ENCODE results near the gene DHRS7B. TPM values are rescaled to one million over a fixed set of nuclear protein-coding genes. Genes with fewer than 3 reads are reported as not detected.

The DHRS7B gene
- polyA plus RNA-seq, 1 donor (not counting 4 experiments of a cell fraction or from before 2014, with no cell fraction given) = 33.8 TPM

- FAIRE-seq = no peak
- no peak for DNase-seq (ENCODE audit: low read depth, low spot score)
- no peak overlapping the region for H2AFZ ChIP-seq (ENCODE audit: control insufficient read depth, low read length)
- H3K9me3 ChIP-seq (ENCODE audit: control insufficient read depth, low read depth, low read length) = no peaks in the 10 kb centered on the region
- H3K4me1 ChIP-seq (ENCODE audit: control insufficient read depth, extremely low read depth, insufficient read depth, low read length) = no peaks in the 10 kb centered on the region
- H3K4me3 ChIP-seq (ENCODE audit: control insufficient read depth in 2 of 3, extremely low read depth in 1 of 3, insufficient read depth in 2 of 3, low read depth in 1 of 3, low read length in 3 of 3) = no peak overlapping the region
- no peaks in the 10 kb centered on the region for H3K79me2 ChIP-seq (ENCODE audit: control insufficient read depth, insufficient read depth, low read length)
- no peak overlapping the region for H3K4me2 ChIP-seq (ENCODE audit: control insufficient read depth, extremely low read depth, insufficient read depth, low read depth, low read length)
- H3K36me3 ChIP-seq (ENCODE audit: control insufficient read depth in 2 of 2, extremely low read depth in 1 of 2, insufficient read depth in 2 of 2, low read length in 2 of 2) = peaks cover 3 to 7% of the 10 kb centered on the region in 2 experiments
- H3K27me3 ChIP-seq (ENCODE audit: control insufficient read depth, extremely low read depth, insufficient read depth, low read length) = no peaks in the 10 kb centered on the region
- H4K20me1 ChIP-seq (ENCODE audit: control insufficient read depth, extremely low read depth, insufficient read depth, low read length) = no peaks in the 10 kb centered on the region
- H3K9ac ChIP-seq (ENCODE audit: control insufficient read depth, extremely low read depth, insufficient read depth, low read length) = no peak overlapping the region
- dilution Hi-C loops (cut with MboI; ENCODE audit: extremely low pct_ligation_motif_present, low sequenced_read_pairs) = no loop called here
- TF ChIP-seq EZH2 (IDR thresholded peaks at IDR 0.05; ENCODE audit: low read length) = no peak
- TF ChIP-seq CTCF (optimal IDR thresholded peaks at IDR 0.05 in 1 of 3, IDR thresholded peaks at IDR 0.05 in 1 of 3, conservative IDR thresholded peaks at IDR 0.05 in 1 of 3; ENCODE audit: extremely low read depth in 1 of 3, insufficient read depth in 2 of 3, low read length in 3 of 3) = no peak
- H3K27ac ChIP-seq (ENCODE audit: control insufficient read depth, insufficient read depth, low read length) = no peak overlapping the region
- H3K9me1 ChIP-seq (ENCODE audit: control insufficient read depth, extremely low read depth, insufficient read depth, low read length) = no peaks in the 10 kb centered on the region
Observed at GRCh38 chr17:21168555-21168865, 41.7 kb downstream of the DHRS7B start.

GRCh38 chr17:21169496-21169895 is 42.7 kb downstream of the DHRS7B start:
- Histone ChIP-seq H3K27ac (ENCODE audit: control insufficient read depth, insufficient read depth, low read length) (no peak overlapping the region), H3K79me2 (ENCODE audit: control insufficient read depth, insufficient read depth, low read length) (no peaks in the 10 kb centered on the region), H3K9ac (ENCODE audit: control insufficient read depth, extremely low read depth, insufficient read depth, low read length) (no peak overlapping the region), H4K20me1 (ENCODE audit: control insufficient read depth, extremely low read depth, insufficient read depth, low read length) (no peaks in the 10 kb centered on the region), H3K4me1 (ENCODE audit: control insufficient read depth, extremely low read depth, insufficient read depth, low read length) (no peaks in the 10 kb centered on the region), H3K4me3 (ENCODE audit: control insufficient read depth in 2 of 3, extremely low read depth in 1 of 3, insufficient read depth in 2 of 3, low read depth in 1 of 3, low read length in 3 of 3) (no peak overlapping the region), H3K27me3 (ENCODE audit: control insufficient read depth, extremely low read depth, insufficient read depth, low read length) (no peaks in the 10 kb centered on the region), H3K36me3 (ENCODE audit: control insufficient read depth in 2 of 2, extremely low read depth in 1 of 2, insufficient read depth in 2 of 2, low read length in 2 of 2) (peaks cover 7 to 14% of the 10 kb centered on the region in 2 experiments), H3K9me3 (ENCODE audit: control insufficient read depth, low read depth, low read length) (no peaks in the 10 kb centered on the region), H3K4me2 (ENCODE audit: control insufficient read depth, extremely low read depth, insufficient read depth, low read depth, low read length) (no peak overlapping the region), H2AFZ (ENCODE audit: control insufficient read depth, low read length) (no peak overlapping the region), H3K9me1 (ENCODE audit: control insufficient read depth, extremely low read depth, insufficient read depth, low read length) (no peaks in the 10 kb centered on the region)
- TF ChIP-seq EZH2 (IDR thresholded peaks at IDR 0.05; ENCODE audit: low read length) = no peak
- no peak for TF ChIP-seq CTCF (optimal IDR thresholded peaks at IDR 0.05 in 1 of 3, IDR thresholded peaks at IDR 0.05 in 1 of 3, conservative IDR thresholded peaks at IDR 0.05 in 1 of 3; ENCODE audit: extremely low read depth in 1 of 3, insufficient read depth in 2 of 3, low read length in 3 of 3)
- dilution Hi-C loops (cut with MboI; ENCODE audit: extremely low pct_ligation_motif_present, low sequenced_read_pairs) = no loop called here
- FAIRE-seq (no peak), DNase-seq (ENCODE audit: low read depth, low spot score) (no peak)
